ENCODE measurements around the gene LPCAT1. TPM values are rescaled to one million over a fixed set of nuclear protein-coding genes. Genes with fewer than 3 reads are reported as not detected.
A peak's percentile ranks its signal among the peaks of the same experiment; 100 is the strongest.

The LPCAT1 gene
- total RNA-seq, 4 donors from 2014 or later: 8.8 to 59.4 (median 28.5) TPM

DNA sequence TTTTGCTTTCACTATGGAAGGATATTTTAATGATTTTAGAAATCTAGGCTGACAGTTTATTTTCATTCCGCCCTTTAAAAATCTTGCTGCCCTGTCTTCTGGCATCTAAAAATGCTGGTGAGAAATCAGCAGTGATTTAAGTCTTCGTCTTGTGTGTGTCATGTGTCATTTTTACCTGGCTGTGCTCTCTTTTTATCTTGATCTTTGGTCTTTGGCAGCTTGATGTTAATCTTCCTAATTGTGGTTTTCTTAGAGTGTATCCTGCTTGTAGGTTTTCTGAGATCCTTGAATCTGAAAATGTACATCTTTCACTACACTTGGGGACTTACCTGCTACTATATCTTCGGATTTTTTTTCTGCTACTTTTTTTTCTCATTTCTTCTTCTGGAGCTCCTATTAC is 11.9 kb upstream of the LPCAT1 start:
- Histone ChIP-seq H3K27me3 (no peaks in the 10 kb centered on the region), H3K27ac (peak overlapping the region in 2 of 4 donors; percentile 50 to 52), H3K4me1 (peaks cover 0 to 4% (median 0%) of the 10 kb centered on the region in 4 donors), H3K36me3 (no peaks in the 10 kb centered on the region), H3K9me3 (no peaks in the 10 kb centered on the region), H3K4me3 (no peak overlapping the region)
- no peak for TF ChIP-seq POLR2A (IDR thresholded peaks at IDR 0.05)
- TF ChIP-seq, protein P1, sequence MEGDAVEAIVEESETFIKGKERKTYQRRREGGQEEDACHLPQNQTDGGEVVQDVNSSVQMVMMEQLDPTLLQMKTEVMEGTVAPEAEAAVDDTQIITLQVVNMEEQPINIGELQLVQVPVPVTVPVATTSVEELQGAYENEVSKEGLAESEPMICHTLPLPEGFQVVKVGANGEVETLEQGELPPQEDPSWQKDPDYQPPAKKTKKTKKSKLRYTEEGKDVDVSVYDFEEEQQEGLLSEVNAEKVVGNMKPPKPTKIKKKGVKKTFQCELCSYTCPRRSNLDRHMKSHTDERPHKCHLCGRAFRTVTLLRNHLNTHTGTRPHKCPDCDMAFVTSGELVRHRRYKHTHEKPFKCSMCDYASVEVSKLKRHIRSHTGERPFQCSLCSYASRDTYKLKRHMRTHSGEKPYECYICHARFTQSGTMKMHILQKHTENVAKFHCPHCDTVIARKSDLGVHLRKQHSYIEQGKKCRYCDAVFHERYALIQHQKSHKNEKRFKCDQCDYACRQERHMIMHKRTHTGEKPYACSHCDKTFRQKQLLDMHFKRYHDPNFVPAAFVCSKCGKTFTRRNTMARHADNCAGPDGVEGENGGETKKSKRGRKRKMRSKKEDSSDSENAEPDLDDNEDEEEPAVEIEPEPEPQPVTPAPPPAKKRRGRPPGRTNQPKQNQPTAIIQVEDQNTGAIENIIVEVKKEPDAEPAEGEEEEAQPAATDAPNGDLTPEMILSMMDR (IDR thresholded peaks at IDR 0.05): no peak
- DNase-seq: no peak

DNA sequence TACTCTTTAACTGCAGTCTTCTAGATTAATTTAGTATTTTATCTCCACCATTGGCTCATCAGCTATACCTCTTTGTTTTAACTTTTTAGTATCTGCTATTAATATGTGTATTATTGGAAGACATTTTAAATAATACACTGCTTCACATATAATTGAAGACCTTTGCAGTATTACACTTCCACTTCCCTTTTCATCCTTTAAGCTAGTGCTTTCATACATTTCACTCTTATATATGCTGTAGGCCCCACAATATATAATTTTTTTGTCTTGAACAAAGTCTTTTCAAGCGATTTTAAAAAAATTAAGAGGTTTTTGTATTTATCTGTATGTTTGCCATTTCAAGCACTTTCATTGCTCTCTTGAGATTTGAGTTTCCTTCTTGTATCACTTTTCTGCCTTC is 8.6 kb upstream of the LPCAT1 start:
- H3K4me3 ChIP-seq: no peak overlapping the region
- H3K9me3 ChIP-seq: no peaks in the 10 kb centered on the region
- TF ChIP-seq, protein P1 (IDR thresholded peaks at IDR 0.05): no peak
- no peak for TF ChIP-seq POLR2A (IDR thresholded peaks at IDR 0.05)
- H3K27me3 ChIP-seq: no peaks in the 10 kb centered on the region
- DNase-seq: no peak
- H3K4me1 ChIP-seq: peaks cover 0 to 4% (median 0%) of the 10 kb centered on the region in 4 donors
- H3K27ac ChIP-seq: no peak overlapping the region
- no peaks in the 10 kb centered on the region for H3K36me3 ChIP-seq

DNA sequence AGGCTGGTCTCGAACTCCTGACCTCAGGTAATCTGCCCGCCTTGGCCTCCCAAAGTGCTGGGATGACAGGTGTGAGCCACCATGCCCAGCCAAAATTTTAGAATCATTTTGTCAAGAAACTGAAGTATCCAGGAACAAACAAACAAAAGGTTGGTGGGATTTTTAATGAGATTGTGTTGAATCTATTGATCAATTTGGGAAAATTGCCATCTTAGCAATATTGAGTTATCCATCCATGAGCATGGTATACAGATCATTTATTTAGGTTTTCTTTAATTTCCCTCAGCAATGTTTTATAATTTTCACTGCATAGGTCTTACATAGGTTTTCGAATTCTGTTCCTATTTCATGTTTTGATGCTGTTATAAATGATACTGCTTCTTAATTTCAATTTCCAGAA is 5.7 kb upstream of the LPCAT1 start:
- DNase-seq: no peak
- no peak overlapping the region for H3K27ac ChIP-seq
- TF ChIP-seq, protein P1 (IDR thresholded peaks at IDR 0.05): no peak
- no peak for TF ChIP-seq POLR2A (IDR thresholded peaks at IDR 0.05)
- H3K27me3 ChIP-seq: no peaks in the 10 kb centered on the region
- H3K4me3 ChIP-seq: no peak overlapping the region
- peaks cover 0 to 10% (median 5%) of the 10 kb centered on the region in 4 donors for H3K4me1 ChIP-seq
- no peaks in the 10 kb centered on the region for H3K9me3 ChIP-seq
- H3K36me3 ChIP-seq: no peaks in the 10 kb centered on the region

DNA sequence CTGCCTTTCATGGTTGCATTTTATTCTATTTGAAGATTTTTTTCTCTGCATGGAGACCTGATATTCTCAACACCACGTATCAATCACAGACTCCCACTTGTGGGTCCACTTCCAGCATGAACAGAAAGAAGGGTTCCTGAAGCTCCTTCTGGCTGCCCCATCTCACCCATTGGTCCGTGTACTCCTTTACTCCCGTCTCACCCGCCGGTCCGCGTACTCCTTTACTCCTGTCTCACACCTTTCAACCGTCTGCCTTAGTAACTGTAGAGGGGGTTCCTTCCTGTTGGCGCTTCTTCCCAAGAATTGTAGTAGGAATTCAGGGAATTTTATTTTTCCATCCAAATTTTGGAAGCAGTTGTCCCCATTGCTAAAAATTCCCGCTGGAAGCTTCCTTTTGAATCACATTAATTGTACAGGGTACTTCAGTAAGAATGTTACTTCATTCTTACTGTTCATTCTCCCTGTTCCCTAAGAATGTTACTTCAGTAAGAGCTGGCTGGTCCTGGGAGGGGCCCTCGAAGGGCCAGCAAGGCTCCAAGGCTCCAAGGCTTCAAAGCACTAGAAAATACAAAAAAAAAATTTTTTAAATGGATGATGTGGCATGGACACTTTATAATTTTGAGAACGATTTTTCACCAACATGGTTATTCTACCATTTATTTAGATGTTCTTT is 3.9 kb upstream of the LPCAT1 start:
- Histone ChIP-seq H3K4me3 (no peak overlapping the region), H3K27ac (no peak overlapping the region), H3K36me3 (no peaks in the 10 kb centered on the region), H3K27me3 (no peaks in the 10 kb centered on the region), H3K4me1 (peaks cover 0 to 17% (median 10%) of the 10 kb centered on the region in 4 donors), H3K9me3 (no peaks in the 10 kb centered on the region)
- DNase-seq: peak in 2 of 3 donors; percentile 14 to 30
- TF ChIP-seq POLR2A (IDR thresholded peaks at IDR 0.05): no peak
- TF ChIP-seq, protein P1 (IDR thresholded peaks at IDR 0.05): no peak

DNA sequence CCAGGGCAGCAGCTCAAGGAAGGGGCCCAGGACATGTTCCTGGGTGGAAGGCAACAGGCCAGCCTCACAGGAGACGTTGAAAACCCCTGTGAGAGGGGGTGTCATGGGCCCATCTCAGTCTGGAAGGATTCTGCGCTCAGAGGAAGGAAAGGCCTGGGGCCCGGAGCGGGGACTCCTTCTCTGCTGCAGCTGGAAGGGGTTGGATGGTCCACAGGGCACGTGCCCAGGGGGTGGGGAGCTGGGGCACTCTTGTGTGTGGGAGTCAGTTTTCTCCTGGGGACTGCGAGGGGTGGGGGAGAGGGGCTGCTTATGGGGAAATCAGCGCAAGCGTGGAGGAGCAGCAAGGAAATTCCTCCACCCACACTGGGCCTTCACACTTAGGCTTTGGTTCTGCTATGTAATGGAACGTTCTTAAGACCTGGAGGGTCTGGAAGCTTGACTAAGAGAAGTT is 2.9 kb upstream of the LPCAT1 start:
- H3K27me3 ChIP-seq: no peaks in the 10 kb centered on the region
- peaks cover 0 to 26% (median 17%) of the 10 kb centered on the region in 4 donors for H3K4me1 ChIP-seq

More for the DNA sequence above, 2.9 kb upstream of the LPCAT1 start:
- Histone ChIP-seq H3K4me3 (no peak overlapping the region), H3K9me3 (no peaks in the 10 kb centered on the region), H3K36me3 (no peaks in the 10 kb centered on the region), H3K27ac (no peak overlapping the region)
- no peak for TF ChIP-seq POLR2A (IDR thresholded peaks at IDR 0.05)
- TF ChIP-seq, protein P1 (IDR thresholded peaks at IDR 0.05): no peak
- DNase-seq: peak in 2 of 3 donors; percentile 19 to 41

All from Peyer's patch (tissue), 4 donors.